Esophagus squamous epithelium (tissue), 5 donors: ENCODE results near the gene ABLIM3. TPM values are rescaled to one million over a fixed set of nuclear protein-coding genes. Genes with fewer than 3 reads are reported as not detected.
"Not testable (repeated sequence)": the region's sequence is repeated elsewhere in the genome, so short reads cannot be mapped to it uniquely, and the experiment has no call there.

Experiments
- DNase-seq: peaks from one replicate; lab custom pipeline; 2025; lab: John Stamatoyannopoulos, UW
- H3K27ac ChIP-seq, 4 donors: fragments of 200-600 bp; sonication (generic); one replicate each; pipeline ENCODE4 v1.5.1; 2016 to 2019; ENCODE audit warnings: mild to moderate bottlenecking in 1 of 4
- H3K27me3 ChIP-seq, 4 donors: fragments of 200-600 bp; sonication (generic); 1 replicate in 3 of 4; 2 replicates in 1 of 4; pipeline versions ENCODE4 v1.5.1 to v1.6.0; 2017 to 2021; ENCODE audit warnings: antibody characterized with exemption in 1 of 4
- H3K36me3 ChIP-seq, 3 donors: fragments of 200-600 bp; sonication (generic); one replicate each; pipeline ENCODE4 v1.5.1; 2016 to 2019
- H3K4me1 ChIP-seq, 3 donors: fragments of 200-600 bp; sonication (generic); one replicate each; pipeline ENCODE4 v1.5.1; 2017 to 2019
- H3K4me3 ChIP-seq, 4 donors: fragments of 200-600 bp; sonication (generic); 1 replicate in 3 of 4; 2 replicates in 1 of 4; pipeline ENCODE4 v1.5.1; 2016 to 2019; ENCODE audit warnings: mild to moderate bottlenecking in 2 of 4, moderate library complexity in 1 of 4
- H3K9me3 ChIP-seq, 3 donors: fragments of 200-600 bp; sonication (generic); one replicate each; pipeline ENCODE4 v1.5.1; 2016 to 2019
- CTCF ChIP-seq, 6 experiments: fragments of 450-650 bp in 4 of 6; fragments of 200-600 bp in 2 of 6; sonication (generic) in 2 of 6; IDR thresholded peaks; one replicate each; pipeline ENCODE4 v1.5.1; 2016 to 2019; ENCODE audit warnings: antibody characterized with exemption in 6 of 6, mild to moderate bottlenecking in 4 of 6, moderate library complexity in 4 of 6
- POLR2A ChIP-seq, 4 donors: fragments of 450-650 bp; IDR thresholded peaks; one replicate each; pipeline ENCODE4 v1.6.1; 2017; ENCODE audit warnings: antibody characterized with exemption in 4 of 4, mild to moderate bottlenecking in 4 of 4, moderate library complexity in 3 of 4
- WGBS, 2 donors: methylation state at CpG; one replicate each; pipeline ENCODE4 v1.1.5; 2018; 5-methylcytosine and 5-hydroxymethylcytosine counted together
- intact Hi-C: fragments of 100-400 bp; cut with DNase I; formaldehyde crosslinking; loops from one replicate; pipeline ENCODE4 v1.15.0; 2022
- total RNA-seq, 4 donors: library from RNA; depleted of rRNA; stranded (reverse); fragments of >200 nt; gene quantifications; one replicate each; pipeline ENCODE4 v1.1.0, GENCODE V29; 2016
- donor health status: DM: yes; HTN: yes; CAD: no.

Gene ABLIM3
- total RNA-seq, 4 donors from 2014 or later = 10.6 to 47.7 (median 27.1) TPM

- intact Hi-C loops = loop anchor here (10.0 kb wide), 1 partner anchor 124 kb away; the partner anchor contains the start of gene ABLIM3
Observed at GRCh38 chr5:149268928-149269557, 127.8 kb downstream of the ABLIM3 start.

GRCh38 chr5:149271195-149271715, 130.0 kb downstream of the ABLIM3 start:
- H3K27me3 ChIP-seq = no peaks in the 10 kb centered on the region
- peak in 1 of 4 donors; percentile 7 for TF ChIP-seq POLR2A (IDR thresholded peaks at IDR 0.05)
- no peak for TF ChIP-seq CTCF (IDR thresholded peaks at IDR 0.05)
- 9 to 14% methylated on average over 6 to 8 of the region's 40 CpGs for WGBS, 2 donors
- no peak for DNase-seq
- H3K4me3 ChIP-seq = peak overlapping the region; percentile 56 to 90 (median 74)
- intact Hi-C loops = no loop called here
- H3K36me3 ChIP-seq = no peaks in the 10 kb centered on the region
- peak overlapping the region; percentile 74 to 90 (median 83) for H3K27ac ChIP-seq
- peaks cover 0 to 15% (median 0%) of the 10 kb centered on the region in 3 donors for H3K9me3 ChIP-seq
- H3K4me1 ChIP-seq = peaks cover 9 to 47% (median 17%) of the 10 kb centered on the region in 3 donors

More at GRCh38 chr5:149268928-149269557, 127.8 kb downstream of the ABLIM3 start:
- Histone ChIP-seq H3K4me3 (no peak overlapping the region), H3K9me3 (peaks cover 0 to 15% (median 0%) of the 10 kb centered on the region in 3 donors), H3K27me3 (peaks cover 0 to 6% (median 0%) of the 10 kb centered on the region in 4 donors), H3K4me1 (peaks cover 4 to 34% (median 17%) of the 10 kb centered on the region in 3 donors), H3K27ac (no peak overlapping the region), H3K36me3 (no peaks in the 10 kb centered on the region)
- TF ChIP-seq POLR2A (IDR thresholded peaks at IDR 0.05) (no peak), CTCF (IDR thresholded peaks at IDR 0.05) (peak; percentile 33 to 84 (median 69))
- WGBS, 2 donors = 52 to 58% methylated on average over 6 of the region's 6 CpGs
- DNase-seq = no peak

GRCh38 chr5:149271716-149272563, 130.6 kb downstream of the ABLIM3 start, which contains the start of gene AFAP1L1:
AFAP1L1 (plus strand) TSS chr5:149271859; CDS start chr5:149271969, 110 bp downstream.
- intact Hi-C loops = no loop called here
- no peaks in the 10 kb centered on the region for H3K36me3 ChIP-seq
- H3K4me3 ChIP-seq = peak within 1 kb of the TSS; percentile 56 to 90 (median 74)
- H3K27me3 ChIP-seq = no peaks in the 10 kb centered on the region
- TF ChIP-seq CTCF (IDR thresholded peaks at IDR 0.05) = no peak
- peak in 1 of 4 donors; percentile 36 for TF ChIP-seq POLR2A (IDR thresholded peaks at IDR 0.05)
- peaks cover 9 to 47% (median 17%) of the 10 kb centered on the region in 3 donors for H3K4me1 ChIP-seq
- no peak for DNase-seq
- peaks cover 0 to 15% (median 0%) of the 10 kb centered on the region in 3 donors for H3K9me3 ChIP-seq
- WGBS, 2 donors = 0% methylated on average over 17 to 20 of the region's 81 CpGs
- peak within 1 kb of the TSS; percentile 74 to 90 (median 83) for H3K27ac ChIP-seq

- DNase-seq, H3K27me3 ChIP-seq, intact Hi-C loops, H3K36me3 ChIP-seq: not testable (repeated sequence)
- H3K27ac ChIP-seq = peak overlapping the region; percentile 74 to 90 (median 83)
- H3K4me3 ChIP-seq = peak overlapping the region; percentile 56 to 90 (median 74)
- H3K4me1 ChIP-seq = peaks cover 9 to 52% (median 17%) of the 10 kb centered on the region in 3 donors
- WGBS, 2 donors = 44 to 48% methylated on average over 5 to 7 of the region's 16 CpGs
- peaks cover 0 to 14% (median 0%) of the 10 kb centered on the region in 3 donors for H3K9me3 ChIP-seq
Observed at GRCh38 chr5:149272781-149273180, 131.5 kb downstream of the ABLIM3 start.

- intact Hi-C loops = no loop called here
- H3K9me3 ChIP-seq = peaks cover 0 to 10% (median 0%) of the 10 kb centered on the region in 3 donors
- peak overlapping the region; percentile 74 to 90 (median 83) for H3K27ac ChIP-seq
- TF ChIP-seq CTCF (IDR thresholded peaks at IDR 0.05) = no peak
- TF ChIP-seq POLR2A (IDR thresholded peaks at IDR 0.05) = no peak
- no peak for DNase-seq
- H3K4me3 ChIP-seq = peak overlapping the region in 3 of 4 donors; percentile 72 to 90 (median 77)
- no peaks in the 10 kb centered on the region for H3K27me3 ChIP-seq
- H3K36me3 ChIP-seq = no peaks in the 10 kb centered on the region
- WGBS, 2 donors = 80 to 85% methylated on average over 2 of the region's 5 CpGs
- peaks cover 9 to 54% (median 17%) of the 10 kb centered on the region in 3 donors for H3K4me1 ChIP-seq
Observed at GRCh38 chr5:149273237-149273636, 131.9 kb downstream of the ABLIM3 start.
